Muscle of leg (tissue), 16 donors: ENCODE results near the gene TLE3. TPM values are rescaled to one million over a fixed set of nuclear protein-coding genes. Genes with fewer than 3 reads are reported as not detected.

Experiments used
- DNase-seq: peaks from one replicate; pipeline ENCODE4 v3.0.0; 2013
- H3K27ac ChIP-seq: one replicate; pipeline ENCODE4 v1.5.1; 2013; ENCODE audit warnings: mild to moderate bottlenecking, low read length, control low read depth
- H3K27me3 ChIP-seq: one replicate; pipeline ENCODE4 v1.6.1; 2013; ENCODE audit warnings: low read length; ENCODE audit not compliant: control insufficient read depth, insufficient read depth
- H3K36me3 ChIP-seq: one replicate; pipeline ENCODE4 v1.6.1; 2013; ENCODE audit warnings: low read length; ENCODE audit not compliant: control insufficient read depth, insufficient read depth
- H3K4me1 ChIP-seq: one replicate; pipeline ENCODE4 v1.6.1; 2013; ENCODE audit warnings: low read length; ENCODE audit not compliant: control insufficient read depth, insufficient read depth
- H3K4me3 ChIP-seq: one replicate; pipeline ENCODE4 v1.5.1; 2013; ENCODE audit warnings: low read length, control low read depth
- H3K9me3 ChIP-seq: replicated peaks from 2 replicates; pipeline ENCODE4 v1.6.1; 2013; ENCODE audit warnings: low read depth, low read length; ENCODE audit not compliant: control insufficient read depth
- WGBS: methylation state at CpG from one replicate; pipeline ENCODE4 v1.1.5; 2013; ENCODE audit warnings: missing lambda C conversion rate; ENCODE audit not compliant: insufficient coverage; 5-methylcytosine and 5-hydroxymethylcytosine counted together
- long read RNA-seq, 11 donors: transcript quantifications; one replicate each; lab custom pipeline, GENCODE V29; 2026
- polyA plus RNA-seq, 8 donors: library from polyadenylated mRNA; unstranded; fragments of 120-200 nt; gene quantifications; one replicate each; pipeline versions ENCODE4 v1.2.1 to v1.2.3, GENCODE V29; 2013; ENCODE audit warnings: inconsistent platforms in 1 of 8, low replicate concordance in 1 of 8; ENCODE audit not compliant: insufficient read length in 8 of 8, insufficient read depth in 1 of 8
- total RNA-seq: library from RNA; stranded (reverse); fragments of 120-200 nt; gene quantifications from one replicate; pipeline ENCODE4 v1.2.4, GENCODE V29; 2013

Gene TLE3
- total RNA-seq (18.6 TPM), polyA plus RNA-seq (10 to 100 TPM; 19.4 to 35.6 (median 28.9) TPM)
- long read RNA-seq, donor 1 = 0 reads
- long read RNA-seq, donor 2 = 0 reads
- long read RNA-seq, donor 3, partial matches to known transcripts = 5 of 5 reads
- long read RNA-seq, donor 3, other reads (novel, unspliced or antisense) = 0 of 5 reads
- long read RNA-seq, donor 4 = 0 reads
- long read RNA-seq, donor 5 = 0 reads
- long read RNA-seq, donor 6 = 0 reads
- long read RNA-seq, donor 7 = 0 reads
- long read RNA-seq, donor 8, partial matches to known transcripts = 5 of 6 reads
- long read RNA-seq, donor 8, other reads (novel, unspliced or antisense) = 0 of 6 reads
- long read RNA-seq, donor 9, partial matches to known transcripts = 0 of 1 reads
- long read RNA-seq, donor 9, other reads (novel, unspliced or antisense) = 0 of 1 reads
- long read RNA-seq, donor 10, partial matches to known transcripts = 0 of 1 reads
- long read RNA-seq, donor 10, other reads (novel, unspliced or antisense) = 0 of 1 reads
- long read RNA-seq, donor 11, partial matches to known transcripts = 0 of 1 reads
- long read RNA-seq, donor 11, other reads (novel, unspliced or antisense) = 0 of 1 reads

DNA sequence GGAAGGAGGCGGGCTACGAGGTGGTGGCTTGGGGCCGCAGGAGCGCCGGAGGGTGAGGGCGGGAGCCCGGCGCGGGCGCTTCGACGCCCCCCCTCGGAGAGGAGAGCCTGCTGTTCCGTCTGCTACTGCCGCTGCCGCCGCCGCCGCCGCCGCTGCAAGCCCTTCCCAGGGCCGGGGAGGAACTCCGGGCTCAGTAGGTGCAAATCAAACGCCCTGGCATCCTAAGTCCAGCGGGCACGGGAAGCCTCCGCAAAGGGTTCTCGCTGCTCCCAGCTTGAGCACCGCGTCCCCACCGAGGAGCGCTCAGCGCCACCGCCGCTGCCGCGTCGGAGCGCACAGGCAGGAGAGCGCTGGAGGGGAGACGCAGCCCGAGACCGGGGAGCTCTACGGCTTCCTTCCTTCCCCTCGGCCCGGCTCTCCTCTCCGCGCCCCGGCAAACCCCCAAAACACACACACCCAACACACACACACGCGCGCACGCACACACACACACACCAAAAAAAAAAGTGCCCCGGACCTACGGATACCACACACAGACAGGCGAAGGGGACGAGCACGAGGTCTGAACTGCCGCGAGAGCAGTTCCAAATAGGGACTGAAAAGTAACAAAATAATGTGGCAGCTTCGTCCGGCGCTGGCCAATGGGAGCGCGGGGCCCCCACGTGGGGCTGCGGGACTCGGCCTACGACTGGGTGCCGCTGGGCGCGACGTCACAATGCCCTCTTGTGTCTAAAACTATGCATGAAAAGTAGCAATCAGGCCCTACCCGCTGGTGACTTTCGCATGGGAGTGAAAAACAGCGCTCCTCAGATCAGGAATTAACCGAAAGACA is at the start of gene TLE3:
Gene TLE3 (minus strand): TSS at position 597 of the 832 bp plus-strand sequence. CDS start 1,119 bp downstream, outside the sequence.
- peaks cover 62% of the 10 kb centered on the region for H3K4me1 ChIP-seq

DNA sequence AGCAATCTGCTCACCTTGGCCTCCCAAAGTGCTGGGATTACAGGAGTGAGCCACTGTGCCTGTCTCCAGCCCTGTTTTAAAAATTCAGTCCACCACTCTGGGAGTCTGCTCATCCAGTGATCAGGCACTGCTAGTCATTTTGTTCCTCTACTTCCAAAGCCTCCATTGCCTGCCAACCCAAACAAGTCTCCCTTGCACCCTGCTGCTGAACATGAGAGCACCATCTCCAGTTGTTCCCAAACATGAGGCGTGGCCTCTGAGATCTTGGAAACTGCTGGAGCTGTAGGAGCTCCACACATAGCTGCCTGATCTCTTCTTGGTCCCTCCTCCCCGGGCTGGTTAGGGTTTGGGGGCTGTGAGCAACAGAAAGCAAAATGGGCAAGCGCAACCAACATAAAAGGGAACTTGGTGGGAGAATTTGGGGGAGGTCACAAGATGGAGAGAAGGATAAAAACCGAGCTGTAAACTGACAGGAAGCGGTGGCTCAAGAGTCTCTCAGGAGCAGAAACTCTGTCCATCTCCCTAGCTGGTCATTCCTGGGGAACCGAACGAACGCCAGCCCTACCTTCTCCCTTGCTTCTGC is 49.6 kb upstream of the TLE3 start:
- WGBS = 83% methylated on average over 2 of the region's 8 CpGs

More for the DNA sequence above, at the start of gene TLE3:
- under 1% methylated on average over 59 of the region's 77 CpGs for WGBS
- peak within 1 kb of the TSS; percentile 97 for H3K27ac ChIP-seq
- peak; percentile 99 for DNase-seq
- peaks cover 15% of the 10 kb centered on the region for H3K36me3 ChIP-seq
- H3K4me3 ChIP-seq = peak within 1 kb of the TSS; percentile 93
- H3K27me3 ChIP-seq = peaks cover 1% of the 10 kb centered on the region
- no peaks in the 10 kb centered on the region for H3K9me3 ChIP-seq

DNA sequence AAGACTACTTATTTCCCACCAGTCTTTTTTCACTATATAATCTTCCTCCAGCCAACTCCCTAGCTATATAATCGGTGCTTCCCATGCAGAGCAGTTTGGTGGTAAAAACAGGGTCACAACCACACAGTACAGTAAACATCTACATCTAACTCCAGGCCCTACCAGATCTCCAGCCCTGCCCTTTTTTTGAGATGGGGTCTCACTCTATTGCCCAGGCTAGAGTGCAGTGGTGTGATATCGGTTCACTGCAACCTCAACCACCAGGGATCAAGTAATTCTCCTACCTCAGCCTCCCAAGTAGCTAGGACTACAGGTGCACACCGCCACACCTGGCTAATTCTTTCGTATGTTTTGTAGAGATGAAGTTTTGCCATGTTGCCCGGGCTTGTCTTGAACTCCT is 49.1 kb upstream of the TLE3 start:
- Histone ChIP-seq H3K4me3 (no peak overlapping the region), H3K36me3 (no peaks in the 10 kb centered on the region), H3K4me1 (peaks cover 30% of the 10 kb centered on the region), H3K9me3 (no peaks in the 10 kb centered on the region), H3K27ac (no peak overlapping the region), H3K27me3 (peaks cover 8% of the 10 kb centered on the region)
- DNase-seq = no peak
- WGBS = 93% methylated on average over 5 of the region's 5 CpGs

More for the DNA sequence above, 49.6 kb upstream of the TLE3 start:
- peaks cover 7% of the 10 kb centered on the region for H3K27me3 ChIP-seq
- H3K4me1 ChIP-seq = peaks cover 33% of the 10 kb centered on the region
- H3K9me3 ChIP-seq = no peaks in the 10 kb centered on the region
- no peak for DNase-seq
- H3K4me3 ChIP-seq = no peak overlapping the region
- H3K27ac ChIP-seq = no peak overlapping the region
- H3K36me3 ChIP-seq = no peaks in the 10 kb centered on the region

DNA sequence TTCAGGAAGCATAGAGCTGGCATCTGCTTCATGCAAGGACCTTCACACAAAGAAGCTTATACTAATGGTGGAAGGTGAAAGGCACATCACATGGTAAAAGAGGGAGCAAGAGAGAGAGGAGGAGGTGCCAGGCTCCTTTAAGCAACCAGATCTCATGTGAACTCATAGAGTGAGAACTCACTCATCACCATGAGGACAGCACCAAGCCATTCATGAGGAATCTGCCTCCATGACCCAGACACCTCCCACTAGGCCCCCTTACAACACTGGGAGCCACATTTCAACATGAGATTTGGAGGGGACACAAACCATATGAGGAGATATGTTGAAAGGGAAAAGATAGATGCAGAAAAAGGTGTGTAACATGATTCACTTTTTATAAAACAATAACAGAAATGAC is 48.4 kb upstream of the TLE3 start:
- H3K4me1 ChIP-seq = peaks cover 31% of the 10 kb centered on the region
- H3K36me3 ChIP-seq = no peaks in the 10 kb centered on the region
- no peaks in the 10 kb centered on the region for H3K9me3 ChIP-seq
- peaks cover 9% of the 10 kb centered on the region for H3K27me3 ChIP-seq
- H3K4me3 ChIP-seq = no peak overlapping the region
- no peak for DNase-seq
- H3K27ac ChIP-seq = no peak overlapping the region

DNA sequence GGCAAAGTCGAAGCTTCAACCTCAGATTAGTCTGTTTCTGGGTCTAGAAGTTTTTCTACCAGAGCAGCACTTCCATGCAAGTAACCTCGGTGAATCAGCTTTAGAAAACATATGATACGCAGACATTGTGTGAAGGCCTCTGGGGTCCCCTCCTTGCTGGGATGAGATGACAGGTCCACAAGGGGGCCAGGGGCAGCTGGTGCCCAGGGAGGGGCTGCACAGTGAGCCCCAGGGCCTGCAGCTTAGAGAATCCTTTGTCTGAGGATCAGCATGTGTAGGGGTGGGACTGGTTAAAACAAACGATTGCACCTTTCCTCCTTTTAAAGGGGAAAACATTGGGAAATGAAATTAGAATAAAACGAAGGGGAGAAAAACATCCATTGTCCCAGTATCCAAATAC is 47.5 kb upstream of the TLE3 start:
- Histone ChIP-seq H3K9me3 (no peaks in the 10 kb centered on the region), H3K27me3 (peaks cover 9% of the 10 kb centered on the region)

DNA sequence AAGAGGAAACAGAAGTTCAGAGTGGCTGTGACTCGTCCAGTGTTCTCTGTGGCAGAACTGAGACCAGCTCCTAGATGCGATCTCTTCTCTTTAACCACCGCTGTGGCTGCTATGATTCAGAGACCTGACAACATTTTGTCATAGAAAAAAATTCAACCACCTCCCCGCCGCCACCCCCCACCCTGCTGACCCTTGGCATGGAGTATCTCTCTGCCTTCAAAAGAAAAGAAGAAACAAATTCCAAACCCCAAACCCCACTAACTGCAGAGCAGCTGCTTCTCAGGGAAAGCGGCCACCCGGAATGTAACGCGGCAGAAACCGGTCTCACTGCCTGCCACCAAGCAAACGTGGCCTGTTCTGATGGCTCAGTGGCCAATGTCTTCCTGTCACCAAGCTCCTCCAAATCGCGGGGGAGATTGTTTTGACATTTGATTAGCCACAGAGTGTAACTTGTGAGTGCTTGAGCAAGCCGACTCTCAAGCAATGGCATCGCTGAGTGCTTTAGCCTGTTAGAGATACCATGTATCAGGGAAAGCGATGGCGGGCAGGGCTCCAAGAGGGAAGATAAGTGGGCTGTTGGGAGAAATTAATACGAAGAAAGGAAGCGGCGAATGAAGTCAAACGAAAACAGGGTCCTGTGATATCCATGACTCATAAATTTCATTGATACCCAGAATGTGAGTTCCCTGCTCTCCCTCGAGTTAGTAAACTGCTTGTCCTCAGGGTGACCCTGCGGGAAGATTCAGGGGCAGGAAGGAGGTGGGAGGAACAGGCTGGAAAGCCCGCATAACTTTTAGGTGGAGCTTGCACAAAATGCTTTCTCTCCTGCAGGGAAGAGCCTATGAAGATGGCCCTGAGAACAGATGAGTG is 44.8 kb upstream of the TLE3 start:
- Histone ChIP-seq H3K4me1 (peaks cover 27% of the 10 kb centered on the region), H3K36me3 (no peaks in the 10 kb centered on the region), H3K27ac (no peak overlapping the region), H3K9me3 (no peaks in the 10 kb centered on the region), H3K4me3 (no peak overlapping the region), H3K27me3 (peaks cover 23% of the 10 kb centered on the region)
- WGBS = 41% methylated on average over 19 of the region's 24 CpGs
- DNase-seq = peak; percentile 68

More for the DNA sequence above, 47.5 kb upstream of the TLE3 start:
- no peak overlapping the region for H3K4me3 ChIP-seq
- H3K36me3 ChIP-seq = no peaks in the 10 kb centered on the region
- WGBS = 80% methylated on average over 1 of the region's 5 CpGs
- no peak overlapping the region for H3K27ac ChIP-seq
- H3K4me1 ChIP-seq = peaks cover 38% of the 10 kb centered on the region
- no peak for DNase-seq

DNA sequence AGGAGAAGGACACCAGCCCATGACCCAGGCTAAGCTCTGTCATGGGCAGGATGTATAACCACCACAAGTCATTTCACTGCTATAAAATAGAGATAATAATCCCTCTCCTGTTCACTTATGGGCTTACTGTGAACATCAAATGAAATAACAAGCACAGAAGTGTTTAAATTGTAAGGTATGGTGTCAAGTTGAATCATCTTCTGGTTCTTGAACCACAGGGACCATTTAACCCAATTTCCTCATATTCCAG is 44.3 kb upstream of the TLE3 start:
- Histone ChIP-seq H3K36me3 (no peaks in the 10 kb centered on the region), H3K27ac (no peak overlapping the region), H3K9me3 (no peaks in the 10 kb centered on the region), H3K4me3 (no peak overlapping the region), H3K27me3 (peaks cover 23% of the 10 kb centered on the region), H3K4me1 (peaks cover 22% of the 10 kb centered on the region)
- DNase-seq = no peak

DNA sequence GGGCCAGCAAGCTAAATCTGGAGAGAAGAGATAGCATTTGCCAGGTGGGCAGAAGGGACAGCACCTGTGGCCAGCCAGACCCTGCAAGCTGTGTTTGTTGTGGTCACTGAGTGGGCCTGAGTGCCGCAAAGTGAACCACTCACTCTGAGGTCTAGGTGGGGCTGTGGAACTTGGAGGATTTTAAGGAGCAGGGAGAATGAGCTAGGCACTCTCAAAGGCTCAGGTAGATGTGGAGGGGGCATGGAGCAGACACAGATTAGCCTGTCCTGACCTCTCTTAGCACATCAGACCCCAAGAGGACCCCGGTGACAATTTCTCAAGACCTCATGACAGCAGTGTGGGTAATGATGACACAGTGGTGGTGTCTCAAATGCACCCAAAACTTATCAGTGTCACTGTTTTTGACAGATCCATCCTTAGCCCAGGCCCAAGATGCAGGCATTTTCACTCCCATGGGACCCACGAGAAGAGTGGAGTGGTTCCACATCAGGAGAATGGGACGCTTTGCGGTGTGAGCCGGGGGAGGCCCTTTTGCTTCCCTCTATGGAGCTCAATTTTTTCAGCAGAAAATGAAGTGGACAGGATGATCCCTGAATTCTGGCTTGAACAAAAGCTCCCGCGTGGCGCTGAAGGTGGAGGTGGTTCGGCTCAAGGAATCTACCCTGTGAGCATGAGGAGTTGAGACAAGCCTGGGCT is 43.8 kb upstream of the TLE3 start:
- Histone ChIP-seq H3K27ac (no peak overlapping the region), H3K9me3 (no peaks in the 10 kb centered on the region), H3K27me3 (peaks cover 23% of the 10 kb centered on the region), H3K4me1 (peaks cover 22% of the 10 kb centered on the region), H3K36me3 (no peaks in the 10 kb centered on the region), H3K4me3 (no peak overlapping the region)
- WGBS = 84% methylated on average over 9 of the region's 10 CpGs
- DNase-seq = no peak
